ENCODE data around the gene XKR3. TPM values are rescaled to one million over a fixed set of nuclear protein-coding genes. Genes with fewer than 3 reads are reported as not detected.

Gene XKR3
- total and polyA plus RNA-seq, 2 of the 8 experiments (the other 6 are each of a cell fraction or from before 2014, with no cell fraction given): 0.17 TPM; not detected in 1

DNA sequence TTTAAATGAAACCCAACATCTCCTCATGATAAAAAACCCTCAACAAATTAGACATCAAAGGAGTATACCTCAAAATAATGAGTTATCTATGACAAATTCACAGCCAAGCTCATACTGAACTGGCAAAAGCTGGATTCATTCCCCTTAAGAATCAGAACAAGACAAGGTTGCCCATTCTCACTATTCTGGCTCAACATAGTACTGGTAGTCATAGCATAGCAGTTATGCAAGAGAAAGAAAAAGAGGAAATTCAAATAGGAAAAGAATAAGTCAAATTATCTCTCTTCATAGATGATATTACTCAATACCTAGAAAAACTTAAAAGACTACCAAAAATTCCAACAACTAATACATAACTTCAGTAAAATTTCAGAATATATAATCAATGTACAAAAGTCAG, 29.4 kb upstream of the XKR3 start:
- no peak overlapping the region for H2BK120ac ChIP-seq (replicated peaks; ENCODE audit: low read depth, low read length)
- H3K4me2 ChIP-seq (ENCODE audit: insufficient read depth in 1 of 2, low read depth in 2 of 2, low read length in 2 of 2): no peak overlapping the region
- no peak overlapping the region for H4K8ac ChIP-seq (ENCODE audit: extremely low read depth, insufficient read depth, low read length)
- POLR2A ChIA-PET (ENCODE audit: partially characterized antibody): no interaction called here
- H3K18ac ChIP-seq (ENCODE audit: extremely low read depth, low read length): no peak overlapping the region
- H3K27me3 ChIP-seq (replicated peaks in 1 of 4; ENCODE audit: control insufficient read depth in 3 of 4, extremely low read depth in 1 of 4, insufficient read depth in 3 of 4, low read length in 3 of 4): no peaks in the 10 kb centered on the region
- no peaks in the 10 kb centered on the region for H4K20me1 ChIP-seq (replicated peaks in 1 of 2; ENCODE audit: control insufficient read depth in 1 of 2, insufficient read depth in 2 of 2, low read length in 2 of 2)
- H2BK5ac ChIP-seq (ENCODE audit: low read depth, low read length): no peak overlapping the region
- no peaks in the 10 kb centered on the region for H3K79me2 ChIP-seq (ENCODE audit: control insufficient read depth in 1 of 2, insufficient read depth in 2 of 2, low read length in 2 of 2)
- CTCF ChIA-PET (ENCODE audit: partially characterized antibody): no interaction called here
- H2AK5ac ChIP-seq (ENCODE audit: low read depth, low read length): no peak overlapping the region
- no peaks in the 10 kb centered on the region for H3K79me1 ChIP-seq (ENCODE audit: low read depth, low read length)
- H4K5ac ChIP-seq (ENCODE audit: insufficient read length, low read depth, low read length): no peak overlapping the region
- H2AFZ ChIP-seq (ENCODE audit: low read length): no peak overlapping the region
- no peak overlapping the region for H3K23ac ChIP-seq (ENCODE audit: insufficient read length)
- H3K56ac ChIP-seq (replicated peaks; ENCODE audit: insufficient read length, low read depth, low read length): no peak overlapping the region
- no peaks in the 10 kb centered on the region for H3K9me3 ChIP-seq (ENCODE audit: insufficient read depth in 2 of 2, low read depth in 1 of 2, low read length in 1 of 2)
- TF ChIP-seq KDM1A (IDR thresholded peaks at IDR 0.05; ENCODE audit: borderline replicate concordance, low read length) (no peak), SRF (IDR thresholded peaks at IDR 0.05; ENCODE audit: low read depth, low read length) (no peak), HDAC2 (IDR thresholded peaks at IDR 0.05; ENCODE audit: borderline replicate concordance in 1 of 2, low read depth in 2 of 2, low read length in 2 of 2) (no peak), TAF1 (IDR thresholded peaks at IDR 0.05; ENCODE audit: low read depth, low read length) (no peak), TCF12 (IDR thresholded peaks at IDR 0.05; ENCODE audit: low read depth, low read length) (no peak)
- no peak overlapping the region for H3K27ac ChIP-seq (ENCODE audit: low read depth, low read length)
- H2BK20ac ChIP-seq (ENCODE audit: low read length): no peak overlapping the region
- no peaks in the 10 kb centered on the region for H3K4me1 ChIP-seq (replicated peaks in 1 of 4; ENCODE audit: control insufficient read depth in 3 of 4, insufficient read depth in 4 of 4, low read length in 3 of 4)
- no peaks in the 10 kb centered on the region for H3K23me2 ChIP-seq (ENCODE audit: low read depth, low read length)
- FAIRE-seq: no peak
- DNase-seq (ENCODE audit: low read depth in 1 of 2, low spot score in 2 of 2): no peak
- H2BK12ac ChIP-seq (ENCODE audit: low read depth, low read length): no peak overlapping the region
- H3K4ac ChIP-seq (replicated peaks; ENCODE audit: insufficient read length, low read depth, low read length): no peak overlapping the region
- no peak overlapping the region for H4K91ac ChIP-seq (replicated peaks; ENCODE audit: insufficient read length, low read length)
- H3K36me3 ChIP-seq (ENCODE audit: control insufficient read depth in 2 of 4, insufficient read depth in 4 of 4, low read length in 3 of 4): no peaks in the 10 kb centered on the region
- no peak overlapping the region for H3K9ac ChIP-seq (replicated peaks in 1 of 4; ENCODE audit: extremely low read depth in 1 of 4, low read depth in 3 of 4, low read length in 3 of 4)
- H3K4me3 ChIP-seq (ENCODE audit: extremely low read depth in 1 of 4, insufficient read depth in 2 of 4, low read depth in 3 of 4, low read length in 4 of 4): no peak overlapping the region
- H3K14ac ChIP-seq (ENCODE audit: insufficient read length): no peak overlapping the region
- no peak overlapping the region for H2BK15ac ChIP-seq (ENCODE audit: low read length)
